ENCODE results near the gene LIME1.

- TF ChIP-seq CTCF (IDR thresholded peaks at IDR 0.05) = no peak
- no peak for TF ChIP-seq POLR2A (IDR thresholded peaks at IDR 0.05)
These were observed 43.9 kb upstream of the LIME1 start for GRCh38 chr20:63692436-63693082.
